Measurements from ENCODE around the gene E2F6. TPM values are rescaled to one million over a fixed set of nuclear protein-coding genes. Genes with fewer than 3 reads are reported as not detected.

Gene E2F6
- total RNA-seq, 4 donors from 2014 or later = 15.6 to 20.1 (median 19.6) TPM

DNA sequence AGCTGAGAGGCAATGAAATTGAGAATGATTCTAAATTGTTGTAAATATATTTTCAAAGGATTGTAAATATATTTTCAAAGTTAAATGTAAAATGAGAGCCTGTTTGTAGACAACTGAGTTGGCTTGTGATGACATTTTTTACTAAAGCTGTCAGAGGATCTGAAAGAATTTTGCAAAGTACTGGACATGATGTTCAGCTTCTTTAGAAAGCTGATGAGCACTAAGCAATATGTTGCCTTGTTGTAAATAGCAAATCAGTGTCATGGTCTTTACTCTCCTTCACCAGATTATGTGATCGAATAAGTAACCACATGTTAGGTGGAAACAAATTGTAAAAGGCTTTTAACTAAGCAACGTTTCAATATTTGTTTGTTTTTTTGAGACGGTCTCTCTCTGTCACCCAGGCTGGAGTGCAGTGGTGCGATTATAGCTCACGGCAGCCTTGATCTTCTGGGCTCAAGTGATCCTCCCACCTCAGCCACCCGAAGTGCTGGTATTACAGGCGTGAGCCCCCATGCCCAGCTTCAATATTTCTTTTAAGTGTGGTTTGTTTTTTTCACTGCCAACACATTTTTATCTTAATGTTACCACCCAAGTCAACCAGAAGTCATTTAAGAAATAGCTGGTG lies 44.0 kb downstream of the E2F6 start:
- H3K27me3 ChIP-seq = no peaks in the 10 kb centered on the region
- no peak for ATAC-seq
- no peak overlapping the region for H3K27ac ChIP-seq
- TF ChIP-seq, protein P1, sequence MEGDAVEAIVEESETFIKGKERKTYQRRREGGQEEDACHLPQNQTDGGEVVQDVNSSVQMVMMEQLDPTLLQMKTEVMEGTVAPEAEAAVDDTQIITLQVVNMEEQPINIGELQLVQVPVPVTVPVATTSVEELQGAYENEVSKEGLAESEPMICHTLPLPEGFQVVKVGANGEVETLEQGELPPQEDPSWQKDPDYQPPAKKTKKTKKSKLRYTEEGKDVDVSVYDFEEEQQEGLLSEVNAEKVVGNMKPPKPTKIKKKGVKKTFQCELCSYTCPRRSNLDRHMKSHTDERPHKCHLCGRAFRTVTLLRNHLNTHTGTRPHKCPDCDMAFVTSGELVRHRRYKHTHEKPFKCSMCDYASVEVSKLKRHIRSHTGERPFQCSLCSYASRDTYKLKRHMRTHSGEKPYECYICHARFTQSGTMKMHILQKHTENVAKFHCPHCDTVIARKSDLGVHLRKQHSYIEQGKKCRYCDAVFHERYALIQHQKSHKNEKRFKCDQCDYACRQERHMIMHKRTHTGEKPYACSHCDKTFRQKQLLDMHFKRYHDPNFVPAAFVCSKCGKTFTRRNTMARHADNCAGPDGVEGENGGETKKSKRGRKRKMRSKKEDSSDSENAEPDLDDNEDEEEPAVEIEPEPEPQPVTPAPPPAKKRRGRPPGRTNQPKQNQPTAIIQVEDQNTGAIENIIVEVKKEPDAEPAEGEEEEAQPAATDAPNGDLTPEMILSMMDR (IDR thresholded peaks at IDR 0.05) = no peak
- no peak for TF ChIP-seq POLR2AphosphoS5 (IDR thresholded peaks at IDR 0.05)
- TF ChIP-seq EP300 (IDR thresholded peaks at IDR 0.05) = no peak
- TF ChIP-seq POLR2A (IDR thresholded peaks at IDR 0.05) = no peak
- H3K4me3 ChIP-seq = no peak overlapping the region
- WGBS, 2 donors (ENCODE audit: low coverage in 1 of 2) = 75 to 80% methylated on average over 7 of the region's 7 CpGs
- peaks cover 0 to 10% (median 2%) of the 10 kb centered on the region in 3 donors for H3K9me3 ChIP-seq
- H3K4me1 ChIP-seq = peaks cover 0 to 7% (median 0%) of the 10 kb centered on the region in 3 donors
- H3K36me3 ChIP-seq = no peaks in the 10 kb centered on the region

DNA sequence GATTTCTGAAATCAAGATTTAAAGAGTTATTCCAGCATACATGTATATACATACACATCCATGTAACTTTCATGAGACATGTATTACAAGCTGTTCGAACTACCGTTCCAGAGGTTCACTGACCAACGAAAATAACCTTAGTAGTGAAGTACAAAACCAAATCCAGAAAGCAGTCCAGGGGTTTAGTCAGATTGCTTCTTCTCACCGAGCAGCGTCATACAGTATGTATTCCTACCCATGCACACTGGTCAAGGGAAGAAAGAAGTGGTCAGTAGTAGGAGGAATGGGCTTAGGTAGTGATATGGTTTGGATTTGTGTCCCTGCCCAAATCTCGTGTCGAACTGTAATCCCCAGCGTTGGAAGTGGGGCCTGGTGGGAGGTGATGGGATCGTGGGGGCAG lies 45.3 kb downstream of the E2F6 start:
- Histone ChIP-seq H3K9me3 (peaks cover 0 to 10% (median 2%) of the 10 kb centered on the region in 3 donors), H3K4me3 (no peak overlapping the region), H3K27me3 (no peaks in the 10 kb centered on the region), H3K36me3 (no peaks in the 10 kb centered on the region), H3K4me1 (peaks cover 0 to 7% (median 0%) of the 10 kb centered on the region in 3 donors), H3K27ac (peak overlapping the region in 1 of 4 donors; percentile 10)
- TF ChIP-seq, protein P1 (IDR thresholded peaks at IDR 0.05) = no peak
- TF ChIP-seq POLR2AphosphoS5 (IDR thresholded peaks at IDR 0.05) = no peak
- no peak for TF ChIP-seq EP300 (IDR thresholded peaks at IDR 0.05)
- no peak for TF ChIP-seq POLR2A (IDR thresholded peaks at IDR 0.05)
- no peak for ATAC-seq
- WGBS, 2 donors (ENCODE audit: low coverage in 1 of 2) = 89 to 93% methylated on average over 8 to 9 of the region's 9 CpGs

DNA sequence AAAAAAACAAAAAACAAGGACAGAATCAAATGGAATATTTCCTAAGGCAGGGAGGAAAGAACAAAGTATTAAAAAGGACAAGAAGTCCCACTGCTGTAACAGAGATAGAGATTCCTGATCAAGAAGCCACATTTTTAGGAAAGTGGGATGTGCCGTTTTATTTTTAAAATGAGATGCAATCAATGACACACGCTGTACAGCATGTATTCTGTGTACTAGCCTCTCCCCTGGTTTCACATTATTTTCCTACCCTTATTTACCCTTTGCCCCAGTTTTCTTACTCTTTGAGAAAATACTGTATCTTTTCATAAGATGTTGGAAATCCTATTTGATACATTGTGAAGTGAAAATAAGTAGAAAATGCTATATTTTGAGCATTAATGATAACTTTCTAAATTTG lies 45.8 kb downstream of the E2F6 start:
- TF ChIP-seq EP300 (IDR thresholded peaks at IDR 0.05) (no peak), POLR2A (IDR thresholded peaks at IDR 0.05) (no peak), POLR2AphosphoS5 (IDR thresholded peaks at IDR 0.05) (peak; percentile 18)
- TF ChIP-seq, protein P1 (IDR thresholded peaks at IDR 0.05) = no peak
- H3K27ac ChIP-seq = peak overlapping the region in 3 of 4 donors; percentile 10 to 59 (median 53)
- WGBS, 2 donors (ENCODE audit: low coverage in 1 of 2) = 40 to 57% methylated on average over 2 of the region's 2 CpGs
- no peaks in the 10 kb centered on the region for H3K36me3 ChIP-seq
- no peak for ATAC-seq
- peaks cover 0 to 10% (median 2%) of the 10 kb centered on the region in 3 donors for H3K9me3 ChIP-seq
- no peak overlapping the region for H3K4me3 ChIP-seq
- peaks cover 0 to 7% (median 0%) of the 10 kb centered on the region in 3 donors for H3K4me1 ChIP-seq
- no peaks in the 10 kb centered on the region for H3K27me3 ChIP-seq

DNA sequence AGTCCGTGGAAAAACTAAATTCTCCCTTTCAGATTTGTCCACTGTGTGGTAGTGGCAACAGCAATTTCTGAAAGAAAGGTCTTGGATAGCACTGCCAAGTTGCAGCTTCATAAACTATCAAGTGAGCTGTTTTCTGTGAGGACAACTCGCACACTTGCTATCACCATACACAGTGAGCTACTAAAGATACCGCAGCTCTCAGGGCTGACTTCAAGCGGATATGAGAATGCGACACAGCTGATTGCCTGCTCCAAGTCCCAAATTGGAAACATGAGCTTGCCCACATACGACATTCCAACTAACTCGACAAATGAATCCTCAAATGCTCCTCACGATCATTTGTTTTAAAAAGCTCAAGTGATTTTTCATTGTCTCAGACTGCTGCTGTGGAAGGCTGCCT lies 46.2 kb downstream of the E2F6 start:
- Histone ChIP-seq H3K4me3 (no peak overlapping the region), H3K27me3 (no peaks in the 10 kb centered on the region), H3K4me1 (peaks cover 0 to 7% (median 0%) of the 10 kb centered on the region in 3 donors), H3K27ac (peak overlapping the region in 3 of 4 donors; percentile 53 to 74 (median 59)), H3K36me3 (no peaks in the 10 kb centered on the region), H3K9me3 (peaks cover 0 to 10% (median 2%) of the 10 kb centered on the region in 3 donors)
- WGBS, 2 donors (ENCODE audit: low coverage in 1 of 2) = 20 to 34% methylated on average over 5 to 7 of the region's 8 CpGs
- TF ChIP-seq EP300 (IDR thresholded peaks at IDR 0.05) (no peak), POLR2AphosphoS5 (IDR thresholded peaks at IDR 0.05) (no peak), POLR2A (IDR thresholded peaks at IDR 0.05) (no peak)
- TF ChIP-seq, protein P1 (IDR thresholded peaks at IDR 0.05) = no peak
- ATAC-seq = peak; percentile 34

Measured in gastroesophageal sphincter (tissue), 4 donors.